RKO (cell line): Measurements from ENCODE around the gene PDZRN3.
A peak's percentile ranks its signal among the peaks of the same experiment; 100 is the strongest.

Experiments
- DNase-seq: peaks from one replicate; pipeline ENCODE4 v3.0.0-alpha.2; 2016; ENCODE audit warnings: low spot score

PDZRN3 gene

DNA sequence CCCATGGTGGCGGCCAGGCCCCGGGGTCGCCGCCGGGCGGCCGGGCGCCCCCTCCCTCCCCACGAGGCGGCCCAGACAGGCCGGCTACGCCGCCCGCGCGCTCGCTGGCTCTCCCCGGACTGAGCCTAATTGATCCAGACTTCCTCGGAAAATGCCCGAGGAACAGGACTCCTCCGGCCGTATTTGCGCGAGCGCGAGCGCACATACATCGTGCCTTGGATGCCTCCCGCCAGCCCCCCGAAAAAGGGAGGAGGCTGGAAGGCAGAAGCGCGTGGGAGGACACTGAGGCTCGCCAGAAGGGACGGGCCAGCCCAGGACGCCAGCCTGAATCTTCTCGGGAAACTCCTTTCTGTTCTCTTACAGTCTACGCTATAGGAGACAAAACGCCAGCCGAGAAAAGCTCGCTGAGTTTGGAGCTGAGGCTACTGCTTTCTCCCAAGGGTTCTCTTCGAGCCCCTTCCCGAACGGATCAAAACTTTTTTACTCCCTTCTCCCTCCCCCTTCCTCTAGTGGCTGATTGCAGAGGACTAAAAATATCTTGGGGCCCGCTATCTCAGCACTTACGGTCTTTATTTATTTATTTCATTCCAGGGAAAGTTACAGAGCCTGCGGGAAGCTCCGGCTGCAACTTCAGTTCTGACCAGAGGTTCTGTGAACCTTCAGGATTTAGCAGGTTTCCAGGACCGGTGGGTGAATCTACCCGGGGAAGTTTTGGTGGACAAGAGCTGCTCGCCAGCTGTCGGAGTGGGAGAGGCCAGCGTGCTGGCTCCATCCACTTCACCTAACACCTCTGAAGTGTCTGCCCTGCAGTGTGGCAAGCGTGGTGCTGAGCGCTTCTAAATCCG lies at the start of gene PDZRN3:
Gene PDZRN3, minus strand, starts transcription at position 121 of the 845 bp plus-strand sequence.
- peak; percentile 60 for DNase-seq

GRCh38 chr3:73674280-73674679 lies 49.5 kb upstream of the PDZRN3 start:
- no peak for DNase-seq

- no peak for DNase-seq
Observed at GRCh38 chr3:73669260-73669659, 44.5 kb upstream of the PDZRN3 start.

GRCh38 chr3:73668391-73668790 lies 43.6 kb upstream of the PDZRN3 start:
- DNase-seq = no peak

DNA sequence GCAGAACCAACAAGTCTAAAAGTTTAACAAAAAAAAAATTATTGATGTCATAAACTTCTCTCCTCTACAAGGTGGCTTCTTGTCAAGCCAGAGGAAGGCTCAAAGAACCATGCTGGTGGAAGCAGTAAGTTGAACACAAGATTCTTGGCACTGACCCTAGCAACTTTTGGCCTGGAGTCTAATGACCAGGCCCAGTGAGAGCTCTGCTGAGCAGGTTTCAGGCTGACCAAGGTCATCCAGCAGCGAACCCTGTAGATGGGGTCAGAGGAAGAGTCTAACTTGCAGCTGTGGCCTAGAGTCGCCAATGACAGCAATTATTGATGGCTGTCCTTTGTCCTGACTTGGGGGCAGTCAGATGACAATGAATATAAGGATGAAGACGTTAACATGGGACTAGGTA lies 43.1 kb upstream of the PDZRN3 start:
- no peak for DNase-seq

GRCh38 chr3:73665286-73665685 lies 40.5 kb upstream of the PDZRN3 start:
- DNase-seq = no peak

- no peak for DNase-seq
Observed at GRCh38 chr3:73664389-73664788, 39.6 kb upstream of the PDZRN3 start.

DNA sequence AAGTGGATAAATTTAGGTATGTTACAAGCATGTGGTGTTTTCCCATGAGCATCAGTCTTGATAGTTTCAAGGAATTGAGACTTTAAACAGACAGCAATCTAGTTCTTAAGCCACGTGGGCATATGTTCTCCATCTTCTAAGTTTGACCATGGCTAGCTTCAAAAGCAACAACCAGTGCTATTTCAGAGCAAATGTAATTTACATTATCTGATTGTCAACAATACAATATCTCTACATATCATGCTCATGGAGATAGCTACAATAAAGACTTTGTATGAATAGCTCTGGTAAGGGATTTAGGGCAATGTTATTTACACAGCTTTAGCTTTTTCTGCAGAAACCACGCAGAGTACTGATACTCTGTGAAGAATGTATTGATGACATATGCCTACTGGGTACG lies 38.8 kb upstream of the PDZRN3 start:
- no peak for DNase-seq

- DNase-seq = peak; percentile 29
Observed at GRCh38 chr3:73661265-73661664, 36.5 kb upstream of the PDZRN3 start.

DNA sequence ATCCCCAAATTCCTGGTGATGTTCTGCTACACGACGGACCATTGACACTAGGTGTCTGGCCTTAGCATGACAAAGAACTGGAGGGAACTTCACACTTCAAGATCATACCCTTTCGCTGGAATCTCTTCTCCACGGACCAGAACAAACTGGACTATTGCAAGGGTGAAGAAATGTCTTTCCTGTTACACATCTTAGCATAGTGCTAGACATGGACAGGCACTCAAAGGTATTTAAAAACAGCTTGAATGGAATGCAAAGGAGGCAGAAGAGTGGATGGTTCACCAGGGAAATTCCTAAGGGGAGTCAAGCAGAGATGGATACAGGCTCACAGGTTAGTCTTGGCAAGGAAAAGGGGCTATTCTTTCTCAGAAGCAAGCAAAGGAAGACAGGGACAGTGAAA lies 33.5 kb upstream of the PDZRN3 start:
- no peak for DNase-seq

DNA sequence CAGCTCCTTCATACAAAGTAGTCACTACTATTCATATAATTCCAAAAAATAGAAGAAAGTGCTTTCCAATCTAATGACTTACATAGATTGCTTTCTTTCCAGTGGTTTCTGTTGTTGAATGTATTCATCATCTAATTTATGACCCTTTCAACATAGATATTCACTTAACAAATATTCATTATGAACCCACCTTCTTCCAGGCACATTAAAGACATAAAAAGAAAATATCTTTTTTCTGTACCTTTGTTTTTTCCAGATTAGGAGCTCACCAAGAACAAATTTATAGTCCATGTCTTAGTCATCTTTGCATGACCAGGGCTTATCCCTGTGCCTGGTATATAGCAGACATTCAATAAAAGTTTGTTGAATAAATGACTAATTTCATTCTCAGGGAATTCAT lies 32.4 kb upstream of the PDZRN3 start:
- DNase-seq = no peak

DNA sequence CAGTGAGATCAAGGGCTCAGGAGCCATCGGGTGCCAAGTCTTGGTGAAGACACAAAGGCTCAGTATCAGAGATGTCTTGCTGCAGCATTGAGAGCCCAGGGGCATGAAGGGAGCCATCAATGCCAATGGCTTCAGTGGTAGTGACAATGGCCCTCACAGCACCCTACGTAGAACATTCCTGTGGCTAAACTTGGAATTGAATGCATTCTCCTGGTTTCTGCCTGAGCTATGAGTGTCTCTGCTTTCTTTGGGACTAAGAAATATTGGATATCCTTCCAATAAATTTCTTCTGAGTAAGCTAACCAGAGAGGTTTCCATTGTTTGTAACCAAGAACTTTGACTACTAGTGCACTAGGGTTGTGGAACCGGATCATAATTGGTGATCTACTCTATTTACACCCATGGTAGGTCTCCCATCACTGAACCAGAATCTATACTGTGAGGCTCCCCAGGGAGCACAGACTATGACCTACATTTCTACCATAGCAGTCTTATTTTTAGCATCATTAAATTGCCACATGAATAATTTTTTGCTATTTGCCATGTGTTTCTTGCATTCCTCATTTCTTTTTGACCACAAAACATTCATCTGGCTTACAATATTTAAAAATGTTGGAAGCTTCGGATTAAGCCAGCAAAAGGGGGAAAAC lies 31.6 kb upstream of the PDZRN3 start:
- DNase-seq = no peak

DNA sequence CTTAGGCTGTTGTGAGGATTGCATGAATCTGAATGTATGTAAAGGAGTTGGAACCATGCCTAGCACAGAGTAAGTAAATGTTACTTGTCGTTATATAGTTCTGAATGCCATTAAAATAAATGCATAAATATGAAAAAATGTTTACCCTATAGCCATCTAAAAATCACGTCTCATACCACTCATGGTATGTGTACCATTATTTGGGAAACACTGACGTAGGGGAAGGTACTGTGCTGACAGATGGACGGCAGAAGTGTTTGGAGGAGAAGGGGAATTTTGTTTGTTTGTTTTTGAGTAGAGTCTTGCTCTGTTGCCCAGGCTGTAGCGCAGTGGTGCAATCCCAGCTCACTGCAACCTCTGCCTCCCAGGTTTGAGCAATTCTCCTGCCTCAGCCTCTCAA lies 30.5 kb upstream of the PDZRN3 start:
- no peak for DNase-seq

- no peak for DNase-seq
Observed at GRCh38 chr3:73653877-73654276, 29.1 kb upstream of the PDZRN3 start.

- no peak for DNase-seq
Observed at GRCh38 chr3:73653351-73653750, 28.6 kb upstream of the PDZRN3 start.

- DNase-seq = no peak
Observed at GRCh38 chr3:73652896-73653295, 28.2 kb upstream of the PDZRN3 start.

DNA sequence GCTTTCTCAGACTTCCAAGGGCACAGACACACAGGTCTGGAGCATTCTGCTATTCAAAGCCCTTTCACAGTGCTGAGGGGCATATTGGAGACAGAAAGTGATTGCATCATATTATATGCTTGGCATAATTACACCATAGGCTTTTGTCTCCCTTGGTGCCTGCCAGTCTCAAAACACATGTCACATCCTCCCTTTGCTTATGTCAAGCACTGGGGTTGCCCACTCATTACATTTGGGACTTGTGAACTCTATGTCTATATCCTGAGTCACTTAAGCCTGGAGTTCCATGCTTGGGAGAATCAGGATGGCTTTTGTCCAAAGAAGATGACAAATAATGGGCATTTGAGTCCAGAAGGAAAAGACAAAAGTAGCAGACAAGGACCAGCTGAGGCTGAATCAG lies 12.3 kb upstream of the PDZRN3 start:
- DNase-seq = peak; percentile 42

DNA sequence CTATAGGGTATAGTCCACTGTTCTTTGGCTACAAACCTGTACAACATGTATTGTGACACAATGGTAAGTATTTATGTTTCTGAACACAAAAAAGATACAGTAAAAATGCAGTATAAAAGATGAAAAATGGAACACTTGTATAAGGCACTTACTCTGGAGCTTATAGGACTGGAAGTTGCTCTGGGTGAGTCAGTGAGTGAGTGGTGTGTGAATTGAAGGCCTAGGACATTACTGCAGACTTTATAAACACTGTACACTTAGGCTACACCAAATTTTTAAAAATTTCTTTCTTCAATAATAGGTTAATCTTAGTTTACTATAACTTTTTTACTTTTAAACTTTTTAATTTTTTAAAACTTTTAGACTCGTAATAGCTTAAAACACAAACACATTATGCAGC lies 10.5 kb upstream of the PDZRN3 start:
- DNase-seq = no peak

- DNase-seq = no peak
Observed at GRCh38 chr3:73633916-73634344, 9.2 kb upstream of the PDZRN3 start.

- DNase-seq = no peak
Observed at GRCh38 chr3:73633453-73633852, 8.7 kb upstream of the PDZRN3 start.

GRCh38 chr3:73626106-73626505 lies 1.4 kb upstream of the PDZRN3 start:
- no peak for DNase-seq

DNA sequence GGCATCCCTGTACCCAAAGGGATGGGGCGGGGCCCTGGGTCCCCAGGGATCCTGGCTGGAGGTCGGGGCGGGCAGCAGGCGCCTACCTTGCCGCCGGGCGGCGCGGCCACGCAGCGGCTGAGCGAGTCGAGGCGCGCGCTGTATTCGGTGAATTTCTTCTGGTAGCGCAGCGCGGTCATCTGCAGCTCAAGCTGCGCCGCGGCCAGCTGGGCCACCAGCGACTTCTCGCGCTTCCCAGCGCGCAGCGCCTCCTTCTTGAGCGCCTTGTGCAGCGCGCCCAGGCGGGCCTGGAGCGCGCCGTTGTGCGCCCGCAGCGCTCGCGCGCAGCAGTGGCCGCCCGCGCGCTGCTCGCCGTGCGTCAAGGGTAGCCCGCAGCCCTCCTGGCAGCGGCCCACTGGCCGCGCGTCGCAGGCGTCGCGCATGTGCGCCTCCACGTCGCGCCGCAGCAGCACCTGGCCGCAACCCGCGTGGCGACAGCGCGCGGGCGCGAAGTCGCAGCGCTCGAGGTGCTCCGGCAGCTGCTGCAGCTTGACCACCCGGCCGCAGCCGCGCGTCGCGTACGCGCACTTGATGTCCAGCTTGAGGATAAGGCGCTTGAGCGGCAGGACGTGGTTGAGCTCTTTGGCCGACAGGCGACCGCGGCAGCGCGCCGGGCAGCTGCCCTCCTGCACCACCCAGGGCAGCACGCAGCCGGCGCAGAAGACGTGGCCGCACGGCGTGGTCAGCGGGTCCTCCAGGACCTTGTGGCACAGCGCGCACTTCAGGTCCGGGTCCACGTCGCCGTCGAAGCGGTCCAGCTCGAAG lies 522 bp downstream of the PDZRN3 start:
- DNase-seq = no peak

- DNase-seq = no peak
Observed at GRCh38 chr3:73623346-73623745, 1.4 kb downstream of the PDZRN3 start.
